Measurements from ENCODE around the gene GSG1L.
"Not testable (repeated sequence)": the region's sequence is repeated elsewhere in the genome, so short reads cannot be mapped to it uniquely, and the experiment has no call there.

GRCh38 chr16:27743001-27743400 is 320.5 kb downstream of the GSG1L start:
- not testable (repeated sequence) for TF ChIP-seq FOXM1 (IDR thresholded peaks at IDR 0.05; ENCODE audit: borderline replicate concordance); FOXA1 (IDR thresholded peaks at IDR 0.05); FOXK2 (IDR thresholded peaks at IDR 0.05); HDGF (IDR thresholded peaks at IDR 0.05; ENCODE audit: borderline replicate concordance)
